Measurements from ENCODE around the gene GPRC5C. TPM values are rescaled to one million over a fixed set of nuclear protein-coding genes. Genes with fewer than 3 reads are reported as not detected.
"Not testable (repeated sequence)": the region's sequence is repeated elsewhere in the genome, so short reads cannot be mapped to it uniquely, and the experiment has no call there.

The GPRC5C gene
- total RNA-seq, 1 donor from 2014 or later, result 58.2 TPM

DNA sequence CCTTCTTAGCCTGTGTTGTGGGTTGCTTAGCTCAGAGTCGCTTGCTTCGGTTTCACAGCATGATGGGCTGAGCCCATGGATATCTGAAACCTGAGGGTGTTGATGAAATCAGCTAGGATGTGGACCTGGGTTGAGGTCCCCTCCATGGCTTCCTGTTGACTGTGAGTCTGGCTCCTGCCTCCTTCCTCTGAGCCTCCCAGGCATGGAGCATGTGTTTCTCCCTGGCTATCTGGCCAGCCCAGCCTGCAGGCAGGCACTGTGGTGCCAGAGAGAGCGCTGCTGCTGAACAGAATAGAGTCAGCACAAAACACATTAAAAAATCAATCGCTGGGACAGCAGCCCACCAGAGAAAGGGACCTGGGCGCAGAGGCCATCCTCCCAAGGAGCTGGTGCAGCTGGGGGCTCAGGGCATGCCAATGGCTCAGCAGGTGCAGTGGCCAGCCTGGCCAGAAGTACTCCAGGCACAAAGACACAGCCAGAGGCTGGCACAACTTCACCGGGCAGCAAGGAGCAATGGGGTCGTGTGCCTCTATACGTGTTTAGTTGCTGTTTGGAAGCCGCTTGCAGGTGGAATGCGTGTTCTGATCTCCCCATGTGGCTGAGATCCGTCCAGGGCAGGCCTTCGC, 28.3 kb upstream of the GPRC5C start:
- DNase-seq, result no peak
- Histone ChIP-seq H3K4me1 (no peaks in the 10 kb centered on the region), H3K36me3 (no peaks in the 10 kb centered on the region), H3K4me3 (no peak overlapping the region), H3K27ac (no peak overlapping the region), H3K27me3 (ENCODE audit: low read depth) (no peaks in the 10 kb centered on the region), H3K9me3 (no peaks in the 10 kb centered on the region)
- no peak for TF ChIP-seq CTCF (IDR thresholded peaks at IDR 0.05)
- intact Hi-C loops (cut with DNase I), result no loop called here
- ATAC-seq, result no peak

DNA sequence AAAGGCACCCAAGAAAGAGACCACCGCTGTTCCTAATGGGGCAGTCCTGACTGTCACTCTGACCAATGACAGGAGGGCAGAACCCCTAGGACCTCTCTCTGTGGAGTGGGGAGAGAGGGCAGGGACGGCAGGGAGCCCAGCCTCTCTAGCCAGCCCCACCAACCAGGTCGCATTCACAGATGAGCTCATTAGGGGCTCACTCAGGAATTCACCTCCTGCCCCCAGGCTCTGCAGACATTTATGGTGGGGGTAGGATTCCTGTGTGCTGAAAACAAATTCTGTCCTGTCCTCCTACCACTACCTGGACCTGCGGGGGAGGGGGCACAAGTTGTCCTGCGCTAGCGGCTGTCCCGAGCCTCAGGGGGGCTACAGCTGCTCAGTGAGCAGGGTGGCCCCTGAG, 27.7 kb upstream of the GPRC5C start:
- Histone ChIP-seq H3K27me3 (ENCODE audit: low read depth) (no peaks in the 10 kb centered on the region), H3K4me3 (no peak overlapping the region), H3K9me3 (no peaks in the 10 kb centered on the region), H3K27ac (no peak overlapping the region), H3K4me1 (no peaks in the 10 kb centered on the region), H3K36me3 (no peaks in the 10 kb centered on the region)
- no peak for TF ChIP-seq CTCF (IDR thresholded peaks at IDR 0.05)
- intact Hi-C loops (cut with DNase I), result no loop called here
- no peak for DNase-seq
- ATAC-seq, result no peak

- no peak for TF ChIP-seq CTCF (IDR thresholded peaks at IDR 0.05)
- ATAC-seq (no peak), DNase-seq (no peak)
- intact Hi-C loops (cut with DNase I), result no loop called here
- Histone ChIP-seq H3K4me3 (no peak overlapping the region), H3K4me1 (no peaks in the 10 kb centered on the region), H3K27me3 (ENCODE audit: low read depth) (no peaks in the 10 kb centered on the region), H3K9me3 (no peaks in the 10 kb centered on the region), H3K36me3 (no peaks in the 10 kb centered on the region), H3K27ac (no peak overlapping the region)
Measured at GRCh38 chr17:74404789-74405188, 27.1 kb upstream of the GPRC5C start.

DNA sequence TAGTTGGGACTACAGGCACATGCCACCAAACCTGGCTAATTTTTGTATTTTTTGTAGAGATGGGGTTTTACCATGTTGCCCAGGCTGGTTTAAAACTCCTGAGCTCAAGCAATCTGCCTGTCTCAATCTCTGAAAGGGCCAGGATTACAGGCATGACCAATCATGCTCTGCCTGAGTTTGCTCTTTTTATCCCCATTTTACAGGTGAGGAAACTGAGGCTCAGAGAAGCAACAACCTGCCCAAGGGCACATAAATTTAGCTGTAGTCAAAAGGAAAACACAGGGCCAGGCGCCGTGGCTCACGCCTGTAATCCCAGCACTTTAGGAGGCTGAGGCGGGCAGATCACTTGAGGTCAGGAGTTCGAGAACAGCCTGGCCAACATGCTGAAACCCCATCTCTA, 26.6 kb upstream of the GPRC5C start:
- H3K27ac ChIP-seq; H3K4me1 ChIP-seq; H3K4me3 ChIP-seq; H3K9me3 ChIP-seq; H3K36me3 ChIP-seq; intact Hi-C loops (cut with DNase I); DNase-seq; ATAC-seq; H3K27me3 ChIP-seq (ENCODE audit: low read depth): not testable (repeated sequence)

GRCh38 chr17:74407384-74407783, 24.5 kb upstream of the GPRC5C start:
- TF ChIP-seq CTCF (IDR thresholded peaks at IDR 0.05), result no peak
- ATAC-seq (no peak), DNase-seq (no peak)
- no peaks in the 10 kb centered on the region for H3K36me3 ChIP-seq
- H3K9me3 ChIP-seq, result no peaks in the 10 kb centered on the region
- no peaks in the 10 kb centered on the region for H3K4me1 ChIP-seq
- H3K27me3 ChIP-seq (ENCODE audit: low read depth), result no peaks in the 10 kb centered on the region
- intact Hi-C loops (cut with DNase I), result no loop called here
- H3K27ac ChIP-seq, result no peak overlapping the region
- H3K4me3 ChIP-seq, result no peak overlapping the region

- no peaks in the 10 kb centered on the region for H3K4me1 ChIP-seq
- no peak overlapping the region for H3K4me3 ChIP-seq
- intact Hi-C loops (cut with DNase I), result no loop called here
- H3K9me3 ChIP-seq, result no peaks in the 10 kb centered on the region
- DNase-seq (peak; percentile 57), ATAC-seq (peak; percentile 72 to 86)
- H3K36me3 ChIP-seq, result no peaks in the 10 kb centered on the region
- no peak overlapping the region for H3K27ac ChIP-seq
- TF ChIP-seq CTCF (IDR thresholded peaks at IDR 0.05), result no peak
- H3K27me3 ChIP-seq (ENCODE audit: low read depth), result no peaks in the 10 kb centered on the region
Measured at GRCh38 chr17:74408262-74408661, 23.6 kb upstream of the GPRC5C start.
